Ovary (tissue), 3 donors: ENCODE results near the gene KLB.
"Not testable (repeated sequence)": the region's sequence is repeated elsewhere in the genome, so short reads cannot be mapped to it uniquely, and the experiment has no call there.

Source experiments
- CTCF ChIP-seq, 3 donors: fragments of 450-650 bp in 2 of 3; fragments of 200-600 bp in 1 of 3; IDR thresholded peaks; one replicate each; pipeline versions ENCODE4 v1.5.1 to v1.8.0; 2016 to 2022; ENCODE audit warnings: antibody characterized with exemption in 3 of 3, mild to moderate bottlenecking in 1 of 3
- EP300 ChIP-seq: sonication (generic); formaldehyde crosslinking; IDR thresholded peaks from one replicate; pipeline ENCODE4 v1.6.1; 2017; ENCODE audit warnings: antibody characterized with exemption
- donor health status: DM: no; HTN: no; CAD: no.

- not testable (repeated sequence) for TF ChIP-seq CTCF (IDR thresholded peaks at IDR 0.05); EP300
These were observed 5.1 kb upstream of the KLB start for GRCh38 chr4:39401640-39402039.
